Measurements from ENCODE around the gene RAB6A.

The RAB6A gene

GRCh38 chr11:73637012-73637411, 123.9 kb downstream of the RAB6A start:
- no peak for DNase-seq (ENCODE audit: low read depth, low spot score)
- no peak overlapping the region for H3K27ac ChIP-seq

GRCh38 chr11:73636249-73636648, 124.6 kb downstream of the RAB6A start:
- H3K27ac ChIP-seq, result no peak overlapping the region
- DNase-seq (ENCODE audit: low read depth, low spot score), result no peak

GRCh38 chr11:73635721-73636120, 125.2 kb downstream of the RAB6A start:
- no peak for DNase-seq (ENCODE audit: low read depth, low spot score)
- no peak overlapping the region for H3K27ac ChIP-seq

DNA sequence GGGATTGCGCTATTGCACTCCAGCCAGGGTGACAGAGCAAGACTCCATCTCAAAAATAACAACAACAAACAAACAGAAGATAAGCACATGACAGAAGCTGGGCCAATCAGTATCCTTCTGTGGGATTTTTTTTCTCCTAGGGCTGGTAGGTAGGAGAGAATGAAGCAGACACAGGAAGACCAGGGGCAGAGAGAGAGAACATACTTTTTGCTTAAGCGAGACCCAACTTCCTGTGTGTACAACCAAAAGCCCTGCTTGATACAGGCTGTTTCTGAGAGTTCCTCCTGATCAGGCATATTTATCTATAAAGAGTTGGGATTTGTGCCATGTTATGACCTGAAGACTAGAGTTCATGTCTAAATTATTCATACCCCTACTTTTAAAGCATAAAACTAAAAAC, 126.9 kb downstream of the RAB6A start:
- no peak for DNase-seq (ENCODE audit: low read depth, low spot score)
- no peak overlapping the region for H3K27ac ChIP-seq

GRCh38 chr11:73632996-73633395, 127.9 kb downstream of the RAB6A start:
- H3K27ac ChIP-seq, result no peak overlapping the region
- DNase-seq (ENCODE audit: low read depth, low spot score), result no peak

GRCh38 chr11:73629907-73630306, 131.0 kb downstream of the RAB6A start:
- DNase-seq (ENCODE audit: low read depth, low spot score), result no peak
- no peak overlapping the region for H3K27ac ChIP-seq

DNA sequence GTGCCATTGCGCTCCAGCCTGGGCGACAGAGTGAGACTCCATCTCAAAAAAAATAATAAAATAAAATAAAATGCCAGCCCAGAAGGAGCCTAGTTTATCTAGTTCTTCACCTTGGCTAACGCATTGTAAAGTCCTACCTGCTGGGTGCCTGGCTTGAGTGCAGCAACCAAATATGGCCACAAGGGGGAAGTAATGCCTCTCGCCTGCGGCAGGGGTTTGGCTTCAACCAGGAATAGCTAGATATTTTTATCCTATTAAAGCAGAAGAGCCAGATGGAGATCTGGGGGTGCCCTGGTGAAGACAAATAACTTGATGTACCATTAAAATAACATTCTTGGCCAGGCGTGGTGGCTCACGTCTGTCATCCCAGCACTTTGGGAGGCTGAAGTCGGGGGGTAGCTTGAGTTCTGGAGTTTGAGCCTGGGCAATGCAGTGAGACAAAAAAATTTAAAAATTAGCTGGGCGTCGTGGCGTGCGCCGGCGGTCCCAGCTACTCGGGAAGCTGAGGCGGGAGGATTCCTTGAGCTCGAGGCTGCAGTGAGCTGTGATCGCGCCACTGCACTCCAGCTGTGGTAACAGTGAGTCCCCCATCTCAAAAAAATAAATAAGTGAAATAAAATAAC, 135.1 kb downstream of the RAB6A start:
- H3K27ac ChIP-seq, result no peak overlapping the region
- DNase-seq (ENCODE audit: low read depth, low spot score), result no peak

Data from epithelial cell of prostate (primary cell).